HepG2 (cell line): ENCODE measurements around the gene XAB2. TPM values are rescaled to one million over a fixed set of nuclear protein-coding genes. Genes with fewer than 3 reads are reported as not detected.

ENCODE experiments used
- ATAD3A ChIP-seq: sonication (generic); formaldehyde crosslinking; IDR thresholded peaks from 2 replicates; pipeline ENCODE4 v1.4.0; 2020; ENCODE audit warnings: missing genetic modification reagents
- ELF3 ChIP-seq: IDR thresholded peaks from 2 replicates; pipeline ENCODE4 v1.6.1; 2016; ENCODE audit warnings: missing genetic modification reagents, missing compliant biosample characterization
- MLLT10 ChIP-seq: sonication (generic); formaldehyde crosslinking; IDR thresholded peaks from 2 replicates; pipeline ENCODE4 v1.4.0; 2020; ENCODE audit warnings: missing genetic modification reagents
- MTA1 ChIP-seq: sonication (generic); formaldehyde crosslinking; IDR thresholded peaks from 2 replicates; pipeline ENCODE4 v1.4.0; 2020; ENCODE audit warnings: missing genetic modification reagents, mild to moderate bottlenecking, borderline replicate concordance
- NCOR1 ChIP-seq: fragments of 200-600 bp; sonication (generic); IDR thresholded peaks from 2 replicates; pipeline ENCODE4 v1.7.0; 2017; ENCODE audit warnings: antibody characterized with exemption, low read length, borderline replicate concordance
- NFKBIZ ChIP-seq: IDR thresholded peaks from 2 replicates; pipeline ENCODE4 v1.6.1; 2018; ENCODE audit warnings: missing genetic modification reagents, missing compliant biosample characterization
- SALL1 ChIP-seq: sonication (generic); formaldehyde crosslinking; IDR thresholded peaks from 2 replicates; pipeline ENCODE4 v1.8.0; 2022; ENCODE audit warnings: mild to moderate bottlenecking, missing genetic modification reagents
- SIX4 ChIP-seq: sonication (generic); formaldehyde crosslinking; IDR thresholded peaks from 2 replicates; pipeline ENCODE4 v1.4.0; 2020; ENCODE audit warnings: missing genetic modification reagents
- TARDBP ChIP-seq: sonication (generic); formaldehyde crosslinking; IDR thresholded peaks from 2 replicates; pipeline ENCODE4 v1.8.0; 2022; ENCODE audit warnings: mild to moderate bottlenecking, missing genetic modification reagents
- TEAD3 ChIP-seq: optimal IDR thresholded peaks from 2 replicates; pipeline ENCODE3; 2016; ENCODE audit warnings: borderline replicate concordance
- XRCC5 ChIP-seq: fragments of 200-400 bp; formaldehyde crosslinking; optimal IDR thresholded peaks from 2 replicates; pipeline ENCODE3; 2017; ENCODE audit warnings: mild to moderate bottlenecking, low read length
- ZBTB21 ChIP-seq: sonication (generic); formaldehyde crosslinking; IDR thresholded peaks from 2 replicates; pipeline ENCODE4 v1.4.0; 2020; ENCODE audit warnings: missing genetic modification reagents
- ZNF3 ChIP-seq: IDR thresholded peaks from 2 replicates; pipeline ENCODE4 v1.7.0; 2017; ENCODE audit warnings: inconsistent platforms
- polyA plus RNA-seq, 8 experiments: library from polyadenylated mRNA; depleted of rRNA in 3 of 8; stranded (reverse) in 7 of 8; unstranded in 1 of 8; fragments of >200 nt; fragmentation: Illumina TruSeq in 4 of 8; extraction: Trizol in 4 of 8; gene quantifications; 2 replicates each; pipeline versions ENCODE4 v1.2.1 to v1.2.3, GENCODE V29; 2011 to 2016; ENCODE audit warnings: low read depth in 4 of 8, missing spikeins in 1 of 8, mixed read lengths in 1 of 8; ENCODE audit not compliant: insufficient read depth in 1 of 8
- total RNA-seq, 5 experiments: library from RNA; depleted of rRNA; stranded (reverse); fragments of >200 nt; fragmentation: Illumina TruSeq; extraction: Trizol; gene quantifications; 2 replicates each; pipeline ENCODE4 v1.2.3, GENCODE V29; 2016; ENCODE audit warnings: low read depth in 1 of 5
- TF ChIP-seq, protein P1 (sequence below): sonication (generic); formaldehyde crosslinking; IDR thresholded peaks from 2 replicates; pipeline ENCODE4 v1.5.1; 2020; ENCODE audit warnings: mild to moderate bottlenecking, moderate library complexity, missing genetic modification reagents
- TF ChIP-seq, protein P2 (sequence below): sonication (generic); formaldehyde crosslinking; IDR thresholded peaks from 2 replicates; pipeline ENCODE4 v1.4.0; 2020; ENCODE audit warnings: missing genetic modification reagents
- TF ChIP-seq, protein P3 (sequence below): sonication (generic); formaldehyde crosslinking; IDR thresholded peaks from 2 replicates; pipeline ENCODE4 v1.9.0; 2022; ENCODE audit warnings: missing genetic modification reagents, mild to moderate bottlenecking, borderline replicate concordance
- TF ChIP-seq, protein P4 (sequence below): IDR thresholded peaks from 2 replicates; pipeline ENCODE4 v1.6.1; 2016; ENCODE audit warnings: low read depth, missing genetic modification reagents, missing compliant biosample characterization
- TF ChIP-seq, protein P5 (sequence below): sonication (generic); formaldehyde crosslinking; IDR thresholded peaks from 2 replicates; pipeline ENCODE4 v1.4.0; 2020; ENCODE audit warnings: missing genetic modification reagents

Gene XAB2
- total and polyA plus RNA-seq, 2 of the 13 experiments (the other 11 are each of a cell fraction or from before 2014, with no cell fraction given) = 6.2 to 23.9 TPM

DNA sequence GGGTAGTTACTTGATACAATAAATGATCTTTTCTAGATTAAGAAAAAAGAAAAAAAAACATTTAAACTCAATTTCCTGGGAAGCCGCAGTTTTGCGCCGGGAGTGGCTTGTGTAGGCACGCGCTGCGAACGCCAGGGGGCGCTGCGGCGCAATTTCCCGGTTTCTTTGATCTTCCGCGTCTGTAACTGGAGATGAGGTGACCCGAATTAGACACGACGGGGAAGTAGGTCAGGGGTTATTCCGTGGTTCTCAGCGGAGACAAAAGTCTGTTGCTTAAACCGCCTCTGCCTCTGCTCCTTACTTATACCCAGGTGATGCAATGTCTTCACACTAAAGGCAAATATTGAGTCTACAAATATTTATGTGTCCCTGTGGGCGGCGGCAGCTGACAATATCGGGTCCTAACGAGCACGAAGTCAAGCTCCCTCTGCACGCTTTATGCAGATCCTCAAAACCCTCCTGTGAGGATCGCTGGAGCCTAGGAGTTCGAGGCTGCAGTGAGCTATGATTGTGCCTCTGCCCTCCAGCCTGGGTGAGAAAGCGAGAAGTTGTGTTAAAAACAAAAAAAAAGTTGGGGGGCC lies 22.8 kb upstream of the XAB2 start (continued):
- TF ChIP-seq TEAD3 (CRISPR knock-in tag) = peak; percentile 76
- TF ChIP-seq, protein P1, sequence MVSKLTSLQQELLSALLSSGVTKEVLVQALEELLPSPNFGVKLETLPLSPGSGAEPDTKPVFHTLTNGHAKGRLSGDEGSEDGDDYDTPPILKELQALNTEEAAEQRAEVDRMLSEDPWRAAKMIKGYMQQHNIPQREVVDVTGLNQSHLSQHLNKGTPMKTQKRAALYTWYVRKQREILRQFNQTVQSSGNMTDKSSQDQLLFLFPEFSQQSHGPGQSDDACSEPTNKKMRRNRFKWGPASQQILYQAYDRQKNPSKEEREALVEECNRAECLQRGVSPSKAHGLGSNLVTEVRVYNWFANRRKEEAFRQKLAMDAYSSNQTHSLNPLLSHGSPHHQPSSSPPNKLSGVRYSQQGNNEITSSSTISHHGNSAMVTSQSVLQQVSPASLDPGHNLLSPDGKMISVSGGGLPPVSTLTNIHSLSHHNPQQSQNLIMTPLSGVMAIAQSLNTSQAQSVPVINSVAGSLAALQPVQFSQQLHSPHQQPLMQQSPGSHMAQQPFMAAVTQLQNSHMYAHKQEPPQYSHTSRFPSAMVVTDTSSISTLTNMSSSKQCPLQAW = peak; percentile 37; the same call in 1 of the 2 replicates
- no peak for TF ChIP-seq ATAD3A (CRISPR knock-in tag)
- TF ChIP-seq, protein P2, sequence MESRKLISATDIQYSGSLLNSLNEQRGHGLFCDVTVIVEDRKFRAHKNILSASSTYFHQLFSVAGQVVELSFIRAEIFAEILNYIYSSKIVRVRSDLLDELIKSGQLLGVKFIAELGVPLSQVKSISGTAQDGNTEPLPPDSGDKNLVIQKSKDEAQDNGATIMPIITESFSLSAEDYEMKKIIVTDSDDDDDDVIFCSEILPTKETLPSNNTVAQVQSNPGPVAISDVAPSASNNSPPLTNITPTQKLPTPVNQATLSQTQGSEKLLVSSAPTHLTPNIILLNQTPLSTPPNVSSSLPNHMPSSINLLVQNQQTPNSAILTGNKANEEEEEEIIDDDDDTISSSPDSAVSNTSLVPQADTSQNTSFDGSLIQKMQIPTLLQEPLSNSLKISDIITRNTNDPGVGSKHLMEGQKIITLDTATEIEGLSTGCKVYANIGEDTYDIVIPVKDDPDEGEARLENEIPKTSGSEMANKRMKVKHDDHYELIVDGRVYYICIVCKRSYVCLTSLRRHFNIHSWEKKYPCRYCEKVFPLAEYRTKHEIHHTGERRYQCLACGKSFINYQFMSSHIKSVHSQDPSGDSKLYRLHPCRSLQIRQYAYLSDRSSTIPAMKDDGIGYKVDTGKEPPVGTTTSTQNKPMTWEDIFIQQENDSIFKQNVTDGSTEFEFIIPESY = peak; percentile 87; the same call in 1 of the 2 replicates
- TF ChIP-seq XRCC5 = peak; percentile 41
- peak; percentile 92 for TF ChIP-seq ELF3 (CRISPR knock-in tag)
- TF ChIP-seq, protein P3, sequence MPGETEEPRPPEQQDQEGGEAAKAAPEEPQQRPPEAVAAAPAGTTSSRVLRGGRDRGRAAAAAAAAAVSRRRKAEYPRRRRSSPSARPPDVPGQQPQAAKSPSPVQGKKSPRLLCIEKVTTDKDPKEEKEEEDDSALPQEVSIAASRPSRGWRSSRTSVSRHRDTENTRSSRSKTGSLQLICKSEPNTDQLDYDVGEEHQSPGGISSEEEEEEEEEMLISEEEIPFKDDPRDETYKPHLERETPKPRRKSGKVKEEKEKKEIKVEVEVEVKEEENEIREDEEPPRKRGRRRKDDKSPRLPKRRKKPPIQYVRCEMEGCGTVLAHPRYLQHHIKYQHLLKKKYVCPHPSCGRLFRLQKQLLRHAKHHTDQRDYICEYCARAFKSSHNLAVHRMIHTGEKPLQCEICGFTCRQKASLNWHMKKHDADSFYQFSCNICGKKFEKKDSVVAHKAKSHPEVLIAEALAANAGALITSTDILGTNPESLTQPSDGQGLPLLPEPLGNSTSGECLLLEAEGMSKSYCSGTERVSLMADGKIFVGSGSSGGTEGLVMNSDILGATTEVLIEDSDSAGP = peak; percentile 42; the same call in 1 of the 2 replicates
- peak; percentile 75 for TF ChIP-seq TARDBP (CRISPR knock-in tag)
- TF ChIP-seq ZBTB21 (CRISPR knock-in tag) = 0 out of 2 replicates have a peak, but pooled peaks have one; percentile 29
- TF ChIP-seq, protein P4, sequence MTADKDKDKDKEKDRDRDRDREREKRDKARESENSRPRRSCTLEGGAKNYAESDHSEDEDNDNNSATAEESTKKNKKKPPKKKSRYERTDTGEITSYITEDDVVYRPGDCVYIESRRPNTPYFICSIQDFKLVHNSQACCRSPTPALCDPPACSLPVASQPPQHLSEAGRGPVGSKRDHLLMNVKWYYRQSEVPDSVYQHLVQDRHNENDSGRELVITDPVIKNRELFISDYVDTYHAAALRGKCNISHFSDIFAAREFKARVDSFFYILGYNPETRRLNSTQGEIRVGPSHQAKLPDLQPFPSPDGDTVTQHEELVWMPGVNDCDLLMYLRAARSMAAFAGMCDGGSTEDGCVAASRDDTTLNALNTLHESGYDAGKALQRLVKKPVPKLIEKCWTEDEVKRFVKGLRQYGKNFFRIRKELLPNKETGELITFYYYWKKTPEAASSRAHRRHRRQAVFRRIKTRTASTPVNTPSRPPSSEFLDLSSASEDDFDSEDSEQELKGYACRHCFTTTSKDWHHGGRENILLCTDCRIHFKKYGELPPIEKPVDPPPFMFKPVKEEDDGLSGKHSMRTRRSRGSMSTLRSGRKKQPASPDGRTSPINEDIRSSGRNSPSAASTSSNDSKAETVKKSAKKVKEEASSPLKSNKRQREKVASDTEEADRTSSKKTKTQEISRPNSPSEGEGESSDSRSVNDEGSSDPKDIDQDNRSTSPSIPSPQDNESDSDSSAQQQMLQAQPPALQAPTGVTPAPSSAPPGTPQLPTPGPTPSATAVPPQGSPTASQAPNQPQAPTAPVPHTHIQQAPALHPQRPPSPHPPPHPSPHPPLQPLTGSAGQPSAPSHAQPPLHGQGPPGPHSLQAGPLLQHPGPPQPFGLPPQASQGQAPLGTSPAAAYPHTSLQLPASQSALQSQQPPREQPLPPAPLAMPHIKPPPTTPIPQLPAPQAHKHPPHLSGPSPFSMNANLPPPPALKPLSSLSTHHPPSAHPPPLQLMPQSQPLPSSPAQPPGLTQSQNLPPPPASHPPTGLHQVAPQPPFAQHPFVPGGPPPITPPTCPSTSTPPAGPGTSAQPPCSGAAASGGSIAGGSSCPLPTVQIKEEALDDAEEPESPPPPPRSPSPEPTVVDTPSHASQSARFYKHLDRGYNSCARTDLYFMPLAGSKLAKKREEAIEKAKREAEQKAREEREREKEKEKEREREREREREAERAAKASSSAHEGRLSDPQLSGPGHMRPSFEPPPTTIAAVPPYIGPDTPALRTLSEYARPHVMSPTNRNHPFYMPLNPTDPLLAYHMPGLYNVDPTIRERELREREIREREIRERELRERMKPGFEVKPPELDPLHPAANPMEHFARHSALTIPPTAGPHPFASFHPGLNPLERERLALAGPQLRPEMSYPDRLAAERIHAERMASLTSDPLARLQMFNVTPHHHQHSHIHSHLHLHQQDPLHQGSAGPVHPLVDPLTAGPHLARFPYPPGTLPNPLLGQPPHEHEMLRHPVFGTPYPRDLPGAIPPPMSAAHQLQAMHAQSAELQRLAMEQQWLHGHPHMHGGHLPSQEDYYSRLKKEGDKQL = peak; percentile 88; the same call in 1 of the 2 replicates
- TF ChIP-seq, protein P5, sequence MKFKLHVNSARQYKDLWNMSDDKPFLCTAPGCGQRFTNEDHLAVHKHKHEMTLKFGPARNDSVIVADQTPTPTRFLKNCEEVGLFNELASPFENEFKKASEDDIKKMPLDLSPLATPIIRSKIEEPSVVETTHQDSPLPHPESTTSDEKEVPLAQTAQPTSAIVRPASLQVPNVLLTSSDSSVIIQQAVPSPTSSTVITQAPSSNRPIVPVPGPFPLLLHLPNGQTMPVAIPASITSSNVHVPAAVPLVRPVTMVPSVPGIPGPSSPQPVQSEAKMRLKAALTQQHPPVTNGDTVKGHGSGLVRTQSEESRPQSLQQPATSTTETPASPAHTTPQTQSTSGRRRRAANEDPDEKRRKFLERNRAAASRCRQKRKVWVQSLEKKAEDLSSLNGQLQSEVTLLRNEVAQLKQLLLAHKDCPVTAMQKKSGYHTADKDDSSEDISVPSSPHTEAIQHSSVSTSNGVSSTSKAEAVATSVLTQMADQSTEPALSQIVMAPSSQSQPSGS = peak; percentile 91
- peak; percentile 64; the same call in 1 of the 2 replicates for TF ChIP-seq NFKBIZ
- peak; percentile 78; the same call in 1 of the 2 replicates for TF ChIP-seq MTA1 (CRISPR knock-in tag)
- TF ChIP-seq SALL1 = peak; percentile 92
- peak; percentile 63; the same call in 1 of the 2 replicates for TF ChIP-seq ZNF3 (CRISPR knock-in tag)
- TF ChIP-seq SIX4 (CRISPR knock-in tag) = peak; percentile 99
- TF ChIP-seq NCOR1 = peak; percentile 81
- TF ChIP-seq MLLT10 (CRISPR knock-in tag) = no peak
